HEK293 (cell line): ENCODE results near the gene PRDX3.

ENCODE experiments used
- ATF2 ChIP-seq: fragments of 450-650 bp; formaldehyde crosslinking; IDR thresholded peaks from 2 replicates; pipeline ENCODE4 v1.5.1; 2016; ENCODE audit warnings: missing biosample characterization, missing genetic modification characterization, low read depth
- BCL11B ChIP-seq: fragments of 450-650 bp; formaldehyde crosslinking; IDR thresholded peaks from 2 replicates; pipeline ENCODE4 v1.5.1; 2016; ENCODE audit warnings: low read depth, missing biosample characterization, missing genetic modification characterization
- CTCF ChIP-seq: fragments of 450-650 bp; formaldehyde crosslinking; IDR thresholded peaks from 2 replicates; pipeline ENCODE4 v1.5.1; 2016; ENCODE audit warnings: missing biosample characterization, missing genetic modification characterization
- KLF8 ChIP-seq: fragments of 450-650 bp; formaldehyde crosslinking; IDR thresholded peaks from 2 replicates; pipeline ENCODE4 v1.5.1; 2016; ENCODE audit warnings: missing biosample characterization, missing genetic modification characterization
- RBAK ChIP-seq: fragments of 450-650 bp; formaldehyde crosslinking; IDR thresholded peaks from 2 replicates; pipeline ENCODE4 v1.5.1; 2016; ENCODE audit warnings: missing biosample characterization, missing genetic modification characterization
- SP2 ChIP-seq: fragments of 450-650 bp; formaldehyde crosslinking; IDR thresholded peaks from 2 replicates; pipeline ENCODE4 v1.5.1; 2016; ENCODE audit warnings: missing biosample characterization, missing genetic modification characterization
- ZEB2 ChIP-seq: fragments of 450-650 bp; formaldehyde crosslinking; IDR thresholded peaks from 2 replicates; pipeline ENCODE4 v1.5.1; 2016; ENCODE audit warnings: missing biosample characterization, missing genetic modification characterization
- ZFP69B ChIP-seq: fragments of 450-650 bp; formaldehyde crosslinking; IDR thresholded peaks from 2 replicates; pipeline ENCODE4 v1.5.1; 2016; ENCODE audit warnings: missing biosample characterization, missing genetic modification characterization
- ZNF169 ChIP-seq: fragments of 450-650 bp; formaldehyde crosslinking; IDR thresholded peaks from 2 replicates; pipeline ENCODE4 v1.5.1; 2016; ENCODE audit warnings: missing biosample characterization, missing genetic modification characterization
- ZNF24 ChIP-seq: fragments of 450-650 bp; formaldehyde crosslinking; IDR thresholded peaks from 2 replicates; pipeline ENCODE4 v1.5.1; 2016; ENCODE audit warnings: missing biosample characterization, missing genetic modification characterization
- ZNF621 ChIP-seq: fragments of 450-650 bp; formaldehyde crosslinking; IDR thresholded peaks from 2 replicates; pipeline ENCODE4 v1.5.1; 2017; ENCODE audit warnings: missing biosample characterization, missing genetic modification characterization
- ZNF791 ChIP-seq: fragments of 450-650 bp; formaldehyde crosslinking; IDR thresholded peaks from 2 replicates; pipeline ENCODE4 v1.5.1; 2016; ENCODE audit warnings: missing biosample characterization, missing genetic modification characterization
- ZNF792 ChIP-seq: fragments of 450-650 bp; formaldehyde crosslinking; IDR thresholded peaks from 2 replicates; pipeline ENCODE4 v1.5.1; 2016; ENCODE audit warnings: missing biosample characterization, missing genetic modification characterization
- TF ChIP-seq, protein P1 (sequence below): fragments of 450-650 bp; formaldehyde crosslinking; IDR thresholded peaks from 2 replicates; pipeline ENCODE4 v1.5.1; 2016; ENCODE audit warnings: missing biosample characterization, missing genetic modification characterization

- TF ChIP-seq CTCF (tag by site-specific recombination): peak; percentile 18; the same call in 1 of the 2 replicates
- TF ChIP-seq RBAK: no peak
- TF ChIP-seq ZEB2 (tag by site-specific recombination): no peak; the same call in 1 of the 2 replicates
- no peak for TF ChIP-seq ATF2 (tag by site-specific recombination)
- no peak for TF ChIP-seq ZNF792 (tag by site-specific recombination)
- no peak; the same call in 1 of the 2 replicates for TF ChIP-seq ZNF24 (tag by site-specific recombination)
- peak; percentile 64 for TF ChIP-seq ZFP69B
- TF ChIP-seq, protein P1, sequence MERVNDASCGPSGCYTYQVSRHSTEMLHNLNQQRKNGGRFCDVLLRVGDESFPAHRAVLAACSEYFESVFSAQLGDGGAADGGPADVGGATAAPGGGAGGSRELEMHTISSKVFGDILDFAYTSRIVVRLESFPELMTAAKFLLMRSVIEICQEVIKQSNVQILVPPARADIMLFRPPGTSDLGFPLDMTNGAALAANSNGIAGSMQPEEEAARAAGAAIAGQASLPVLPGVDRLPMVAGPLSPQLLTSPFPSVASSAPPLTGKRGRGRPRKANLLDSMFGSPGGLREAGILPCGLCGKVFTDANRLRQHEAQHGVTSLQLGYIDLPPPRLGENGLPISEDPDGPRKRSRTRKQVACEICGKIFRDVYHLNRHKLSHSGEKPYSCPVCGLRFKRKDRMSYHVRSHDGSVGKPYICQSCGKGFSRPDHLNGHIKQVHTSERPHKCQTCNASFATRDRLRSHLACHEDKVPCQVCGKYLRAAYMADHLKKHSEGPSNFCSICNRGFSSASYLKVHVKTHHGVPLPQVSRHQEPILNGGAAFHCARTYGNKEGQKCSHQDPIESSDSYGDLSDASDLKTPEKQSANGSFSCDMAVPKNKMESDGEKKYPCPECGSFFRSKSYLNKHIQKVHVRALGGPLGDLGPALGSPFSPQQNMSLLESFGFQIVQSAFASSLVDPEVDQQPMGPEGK (tag by site-specific recombination): peak; percentile 80
- TF ChIP-seq SP2 (tag by site-specific recombination): peak; percentile 61; the same call in 1 of the 2 replicates
- peak; percentile 29; the same call in 1 of the 2 replicates for TF ChIP-seq BCL11B
- TF ChIP-seq ZNF791: no peak
- peak; percentile 21; the same call in 1 of the 2 replicates for TF ChIP-seq KLF8 (tag by site-specific recombination)
- TF ChIP-seq ZNF169: no peak
- TF ChIP-seq ZNF621 (tag by site-specific recombination): no peak
These were observed 13.2 kb downstream of the PRDX3 start, which contains the start of gene SFXN4 for GRCh38 chr10:119165171-119166117.
